Hair follicle dermal papilla cell (primary cell): ENCODE results near the gene PLN. TPM values are rescaled to one million over a fixed set of nuclear protein-coding genes. Genes with fewer than 3 reads are reported as not detected.

Experiments
- total RNA-seq: library from RNA; depleted of rRNA; stranded (reverse); fragments of >200 nt; gene quantifications from 2 replicates; pipeline ENCODE4 v1.2.3, GENCODE V29; 2012

Gene PLN
- under 0.01 TPM in 1 of 2 replicates, not detected in the other for total RNA-seq

GRCh38 chr6:118548136-118548535 is at the start of gene PLN:
TSS of gene PLN (plus strand) at chr6:118548296. CDS start at chr6:118558922, 10,626 bp downstream.

Other genes starting within 250 kb of the PLN start
- gene CEP85L, start 103.3 kb downstream of the PLN start, total RNA-seq, result 25.1 and 29.4 TPM in 2 replicates